Stomach (tissue), 9 donors: ENCODE results near the gene LINGO4. TPM values are rescaled to one million over a fixed set of nuclear protein-coding genes. Genes with fewer than 3 reads are reported as not detected.

Experiments
- DNase-seq, 2 donors: peaks; one replicate each; pipeline versions ENCODE4 v3.0.0 to v3.0.0-alpha.2; 2013 to 2019
- H3K27ac ChIP-seq, 5 donors: fragments of 200-600 bp in 4 of 5; sonication (generic) in 4 of 5; one replicate each; pipeline ENCODE4 v1.5.1; 2013 to 2019; ENCODE audit warnings: mild to moderate bottlenecking in 1 of 5, moderate library complexity in 1 of 5
- H3K27me3 ChIP-seq, 3 donors: fragments of 200-600 bp; sonication (generic); one replicate each; pipeline ENCODE4 v1.5.1; 2017 to 2019; ENCODE audit warnings: mixed run types in 1 of 3
- H3K36me3 ChIP-seq, 4 donors: fragments of 200-600 bp; sonication (generic); 1 replicate in 3 of 4; 2 replicates in 1 of 4; pipeline ENCODE4 v1.5.1; 2016 to 2019
- H3K4me1 ChIP-seq, 4 donors: fragments of 200-600 bp; sonication (generic); one replicate each; pipeline ENCODE4 v1.5.1; 2016 to 2019
- H3K4me3 ChIP-seq, 4 donors: fragments of 200-600 bp; sonication (generic) in 3 of 4; one replicate each; pipeline ENCODE4 v1.5.1; 2016 to 2019; ENCODE audit warnings: mild to moderate bottlenecking in 1 of 4
- H3K9me3 ChIP-seq, 4 donors: fragments of 200-600 bp; sonication (generic); one replicate each; pipeline ENCODE4 v1.5.1; 2016 to 2019
- CTCF ChIP-seq, 7 experiments: fragments of 450-650 bp in 4 of 7; fragments of 200-600 bp in 3 of 7; sonication (generic) in 3 of 7; IDR thresholded peaks; one replicate each; pipeline ENCODE4 v1.5.1; 2016 to 2019; ENCODE audit warnings: antibody characterized with exemption in 7 of 7, control low read depth in 2 of 7, mild to moderate bottlenecking in 1 of 7
- EP300 ChIP-seq: sonication (generic); formaldehyde crosslinking; IDR thresholded peaks from one replicate; pipeline ENCODE4 v1.6.1; 2017; ENCODE audit warnings: antibody characterized with exemption
- POLR2A ChIP-seq, 4 donors: fragments of 450-650 bp; IDR thresholded peaks; one replicate each; pipeline ENCODE4 v1.6.1; 2016; ENCODE audit warnings: antibody characterized with exemption in 4 of 4, control low read depth in 2 of 4, mild to moderate bottlenecking in 1 of 4, moderate library complexity in 1 of 4
- POLR2AphosphoS5 ChIP-seq, 3 donors: sonication (generic); formaldehyde crosslinking; IDR thresholded peaks; one replicate each; pipeline ENCODE4 v1.6.1; 2016; ENCODE audit warnings: antibody characterized with exemption in 3 of 3
- WGBS, 5 donors: extraction: QIAGEN DNeasy Blood & Tissue Kit in 3 of 5; methylation state at CpG; one replicate each; pipeline versions ENCODE4 v1.1.5 to v1.1.7; 2013 to 2018; 5-methylcytosine and 5-hydroxymethylcytosine counted together
- intact Hi-C: fragments of 100-400 bp; cut with DNase I; formaldehyde crosslinking; loops from one replicate; pipeline ENCODE4 v1.15.1; 2023; ENCODE audit warnings: low total_unique reads
- polyA plus RNA-seq, 3 donors: library from polyadenylated mRNA; stranded (reverse); fragments of 200-250 nt; gene quantifications; one replicate each; pipeline ENCODE4 v1.2.3, GENCODE V29; 2013
- total RNA-seq, 5 donors: library from RNA; depleted of rRNA; stranded (reverse); fragments of >200 nt; gene quantifications; one replicate each; pipeline versions ENCODE4 v1.1.0 to v1.2.3, GENCODE V29; 2014 to 2016
- donor health status: healthy with polysubstance abuse.
- donor health status: Bipolar disorder and iron deficiency.
- donor health status: healthy.

Gene LINGO4
- total and polyA plus RNA-seq, 8 donors = 0.06 to 3.2 TPM; not detected in 6

DNA sequence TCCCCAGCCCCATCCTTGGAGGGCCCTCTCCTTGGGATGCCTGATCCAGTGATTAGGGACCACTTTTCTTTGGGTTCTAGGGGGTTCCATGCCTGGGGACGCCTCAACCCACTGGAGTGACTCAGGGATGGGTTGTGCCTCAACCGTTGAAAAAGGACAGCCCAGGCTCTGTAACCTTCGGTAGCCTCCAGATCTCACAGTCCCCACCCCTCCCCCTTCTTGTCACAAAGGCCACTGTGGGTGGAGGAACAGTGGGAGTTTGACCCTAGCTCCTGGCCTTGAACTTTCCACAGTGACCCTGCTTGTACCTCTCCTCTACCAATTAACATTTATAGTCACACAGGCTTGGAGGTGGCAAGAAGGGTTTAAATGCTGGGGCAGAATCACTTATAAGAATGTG lies 29.0 kb upstream of the LINGO4 start:
- Histone ChIP-seq H3K27ac (peak overlapping the region in 2 of 5 donors; percentile 15 to 70), H3K36me3 (no peaks in the 10 kb centered on the region), H3K27me3 (peaks cover 0 to 52% (median 16%) of the 10 kb centered on the region in 3 donors), H3K4me3 (no peak overlapping the region), H3K4me1 (peaks cover 39 to 68% (median 65%) of the 10 kb centered on the region in 4 donors), H3K9me3 (no peaks in the 10 kb centered on the region)
- TF ChIP-seq POLR2A (IDR thresholded peaks at IDR 0.05) = no peak
- no peak for TF ChIP-seq CTCF (IDR thresholded peaks at IDR 0.05)
- TF ChIP-seq EP300 = no peak
- TF ChIP-seq POLR2AphosphoS5 (IDR thresholded peaks at IDR 0.05) = no peak
- DNase-seq = no peak
- 52 to 67% (median 55%) methylated on average over 3 of the region's 3 CpGs for WGBS, 5 donors
- intact Hi-C loops = no loop called here

DNA sequence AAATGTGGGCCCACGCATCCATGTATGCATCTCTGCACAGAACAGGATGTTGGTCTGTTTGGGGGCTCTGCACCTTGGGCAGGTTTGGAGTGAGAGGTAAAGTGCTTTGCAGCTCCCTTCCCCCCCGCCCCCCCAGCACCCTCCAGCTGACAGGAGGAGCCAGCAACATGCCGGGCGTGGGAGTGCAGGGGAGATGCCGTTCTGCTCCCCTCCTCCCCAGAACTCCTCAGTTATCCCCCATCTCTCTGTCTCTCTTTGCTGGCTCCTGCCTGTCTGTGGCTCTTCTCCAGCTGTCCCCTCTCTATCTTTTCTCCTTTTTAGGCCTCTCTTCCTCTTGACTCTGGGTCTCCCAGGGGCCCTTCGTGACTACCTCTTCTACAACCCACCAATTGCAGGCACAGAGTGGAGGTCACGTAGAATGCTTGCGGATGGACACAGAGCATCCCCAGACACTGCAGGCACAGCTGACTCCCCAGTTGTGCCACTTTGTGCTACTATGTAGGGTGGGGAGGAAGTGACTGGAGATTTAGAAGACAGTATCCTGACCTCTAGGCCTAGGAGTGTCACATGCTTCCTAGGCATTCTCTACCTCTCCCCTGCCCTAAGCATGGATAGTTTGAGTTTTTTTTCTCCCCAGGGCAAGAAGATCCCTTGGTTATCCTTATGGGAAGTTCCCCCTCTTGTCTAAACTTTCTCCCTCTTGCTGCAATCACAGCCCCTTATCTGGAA lies 28.1 kb upstream of the LINGO4 start:
- intact Hi-C loops = no loop called here
- H3K4me3 ChIP-seq = peak overlapping the region in 1 of 4 donors; percentile 57
- WGBS, 5 donors = 48 to 82% (median 64%) methylated on average over 7 to 8 of the region's 8 CpGs

DNA sequence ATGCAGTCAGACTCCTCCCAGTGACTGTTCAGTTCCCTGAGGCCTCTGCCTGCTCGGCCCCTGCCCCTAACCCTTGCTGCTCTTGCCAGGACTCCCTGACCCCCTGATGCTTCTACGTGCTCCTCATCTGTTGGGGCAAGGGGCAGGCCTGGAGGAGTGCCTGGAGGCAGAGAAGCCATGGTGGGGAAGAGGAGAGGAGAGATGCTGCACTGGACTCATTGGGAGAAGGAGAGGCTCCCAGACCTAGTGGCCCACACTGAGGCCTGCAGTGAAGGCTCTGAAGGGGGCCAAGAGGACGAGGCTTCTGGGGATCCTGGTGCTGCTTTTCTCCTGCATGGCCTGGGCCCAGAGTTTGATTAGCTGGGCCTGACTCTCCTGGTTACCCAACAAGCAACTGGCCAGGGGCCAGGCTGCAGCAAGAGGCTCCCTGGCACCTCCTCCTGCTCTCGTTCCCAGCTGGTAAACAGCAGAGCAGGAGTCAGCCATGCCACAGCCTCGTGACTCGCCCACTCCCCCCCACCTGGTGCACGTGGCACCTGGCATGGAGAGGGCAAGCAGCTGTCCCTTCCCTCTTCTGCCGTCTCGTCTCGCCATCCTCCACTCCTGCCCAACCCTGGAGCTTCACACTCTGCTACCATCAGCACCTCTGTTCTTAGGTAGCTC lies 27.2 kb upstream of the LINGO4 start:
- intact Hi-C loops = no loop called here
- TF ChIP-seq POLR2AphosphoS5 (IDR thresholded peaks at IDR 0.05) (peak; percentile 64 to 92 (median 65)), EP300 (no peak)
- Histone ChIP-seq H3K4me3 (peak overlapping the region in 2 of 4 donors; percentile 42 to 57), H3K27me3 (peaks cover 0 to 45% (median 0%) of the 10 kb centered on the region in 3 donors), H3K27ac (peak overlapping the region; percentile 81 to 87 (median 83)), H3K4me1 (peaks cover 29 to 68% (median 65%) of the 10 kb centered on the region in 4 donors), H3K36me3 (peaks cover 0 to 4% (median 0%) of the 10 kb centered on the region in 4 donors), H3K9me3 (no peaks in the 10 kb centered on the region)
- WGBS, 5 donors = 23 to 39% (median 29%) methylated on average over 9 to 10 of the region's 10 CpGs
- peak; percentile 93 to 98 for DNase-seq

More for the DNA sequence above, 28.1 kb upstream of the LINGO4 start:
- Histone ChIP-seq H3K9me3 (no peaks in the 10 kb centered on the region), H3K4me1 (peaks cover 34 to 68% (median 65%) of the 10 kb centered on the region in 4 donors), H3K27ac (peak overlapping the region; percentile 30 to 87 (median 81)), H3K36me3 (no peaks in the 10 kb centered on the region), H3K27me3 (peaks cover 0 to 45% (median 8%) of the 10 kb centered on the region in 3 donors)
- DNase-seq = no peak
- no peak for TF ChIP-seq EP300
- no peak for TF ChIP-seq POLR2A (IDR thresholded peaks at IDR 0.05)
- TF ChIP-seq CTCF (IDR thresholded peaks at IDR 0.05) = no peak
- no peak for TF ChIP-seq POLR2AphosphoS5 (IDR thresholded peaks at IDR 0.05)

DNA sequence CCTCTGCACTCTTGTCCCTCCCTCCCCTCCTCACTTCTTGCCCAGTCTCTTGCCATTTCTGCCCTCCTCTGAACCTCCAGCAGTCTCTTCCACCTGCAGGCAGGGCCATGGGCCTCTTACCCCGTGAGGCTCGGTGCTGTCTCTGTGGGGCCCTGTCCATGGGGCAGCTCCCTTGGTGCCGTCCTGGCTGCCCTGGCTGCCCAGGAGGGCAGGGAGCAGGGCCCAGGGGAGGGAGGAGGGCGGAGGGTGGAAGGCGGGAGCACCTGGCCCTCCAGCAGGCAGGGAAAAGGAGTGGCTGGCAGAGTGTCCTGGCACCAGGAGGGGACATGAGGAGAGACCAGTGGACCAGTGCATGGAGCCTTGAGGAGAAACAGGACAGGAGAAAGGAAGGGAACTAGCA lies 26.4 kb upstream of the LINGO4 start, which contains the start of gene RORC:
Gene RORC, minus strand, starts transcription at position 198 of the 400 bp plus-strand sequence. Its CDS starts 38 bp downstream, at position 160.
- WGBS, 5 donors = 24 to 43% (median 33%) methylated on average over 5 of the region's 5 CpGs
- Histone ChIP-seq H3K4me3 (peak within 1 kb of the TSS; percentile 42 to 57 (median 48)), H3K9me3 (no peaks in the 10 kb centered on the region), H3K27me3 (peaks cover 0 to 42% (median 0%) of the 10 kb centered on the region in 3 donors), H3K36me3 (peaks cover 0 to 4% (median 0%) of the 10 kb centered on the region in 4 donors), H3K27ac (peak within 1 kb of the TSS; percentile 81 to 95 (median 85)), H3K4me1 (peaks cover 22 to 60% (median 57%) of the 10 kb centered on the region in 4 donors)
- TF ChIP-seq EP300 = no peak
- TF ChIP-seq POLR2A (IDR thresholded peaks at IDR 0.05) = peak in 2 of 4 donors; percentile 65 to 67
- TF ChIP-seq POLR2AphosphoS5 (IDR thresholded peaks at IDR 0.05) = peak in 2 of 3 donors; percentile 86 to 88
- TF ChIP-seq CTCF (IDR thresholded peaks at IDR 0.05) = peak in 1 of 7 experiments; percentile 14
- DNase-seq = peak; percentile 76 to 88
- intact Hi-C loops = no loop called here
